Measurements from ENCODE around the gene CELSR1. TPM values are rescaled to one million over a fixed set of nuclear protein-coding genes. Genes with fewer than 3 reads are reported as not detected.

The CELSR1 gene
- total RNA-seq, 1 donor from 2014 or later = 5.1 TPM

DNA sequence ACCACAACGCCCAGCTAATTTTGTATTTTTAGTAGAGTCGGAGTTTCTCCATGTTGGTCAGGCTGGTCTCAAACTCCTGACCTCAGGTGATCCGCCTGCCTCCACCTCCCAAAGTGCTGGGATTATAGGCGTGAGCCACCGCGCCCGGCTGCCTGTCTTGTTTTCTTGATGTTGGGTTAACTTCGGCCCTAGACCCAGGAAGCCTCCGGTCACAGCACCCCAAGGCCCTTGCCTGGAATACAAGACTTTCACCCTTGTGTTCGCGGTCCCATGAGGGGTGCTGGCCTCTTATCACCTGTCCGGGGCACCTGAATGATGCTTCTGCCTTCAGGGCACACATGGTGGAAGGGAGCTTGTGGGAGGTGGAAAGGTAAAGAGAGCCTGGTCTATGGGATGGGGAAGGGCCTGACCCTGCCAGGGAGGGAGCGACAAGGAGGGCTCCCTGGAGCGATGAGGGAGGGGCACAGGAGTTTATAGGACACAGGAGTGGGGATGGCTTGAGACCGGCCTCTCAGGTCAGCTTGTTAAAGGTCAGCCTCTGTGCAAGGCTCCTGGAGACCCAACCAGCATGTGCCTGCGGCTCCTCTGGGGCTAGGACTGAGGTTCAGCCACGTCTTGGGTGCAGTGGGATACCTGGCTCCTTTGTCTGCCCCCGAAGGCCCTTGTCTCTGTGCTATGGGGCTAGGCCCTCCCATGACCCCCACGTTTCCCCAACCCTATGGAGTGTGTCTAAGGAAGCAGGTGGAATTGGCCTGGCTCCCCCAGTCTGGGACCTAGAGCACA is 48.1 kb upstream of the CELSR1 start:
- Mint-ChIP-seq H3K9me3 (no peaks in the 10 kb centered on the region), H3K27ac (ENCODE audit: unreplicated experiment) (no peak overlapping the region), H3K4me3 (no peak overlapping the region), H3K27me3 (ENCODE audit: low read depth) (peaks cover 27% of the 10 kb centered on the region), H3K4me1 (peaks cover 6% of the 10 kb centered on the region), H3K36me3 (ENCODE audit: low read depth) (no peaks in the 10 kb centered on the region)
- no peak for TF ChIP-seq CTCF (conservative IDR thresholded peaks at IDR 0.05)
- DNase-seq (ENCODE audit: low read depth, low spot score) = no peak

GRCh38 chr22:46584081-46584921 is 46.9 kb upstream of the CELSR1 start:
- H3K9me3 Mint-ChIP-seq = no peaks in the 10 kb centered on the region
- H3K4me1 Mint-ChIP-seq = peaks cover 16% of the 10 kb centered on the region
- DNase-seq (ENCODE audit: low read depth, low spot score) = no peak
- H3K4me3 Mint-ChIP-seq = no peak overlapping the region
- H3K36me3 Mint-ChIP-seq (ENCODE audit: low read depth) = no peaks in the 10 kb centered on the region
- H3K27me3 Mint-ChIP-seq (ENCODE audit: low read depth) = peaks cover 27% of the 10 kb centered on the region
- no peak overlapping the region for H3K27ac Mint-ChIP-seq (ENCODE audit: unreplicated experiment)
- TF ChIP-seq CTCF (conservative IDR thresholded peaks at IDR 0.05) = no peak

- H3K27me3 Mint-ChIP-seq (ENCODE audit: low read depth) = peaks cover 31% of the 10 kb centered on the region
- no peak overlapping the region for H3K27ac Mint-ChIP-seq (ENCODE audit: unreplicated experiment)
- no peaks in the 10 kb centered on the region for H3K36me3 Mint-ChIP-seq (ENCODE audit: low read depth)
- no peak for DNase-seq (ENCODE audit: low read depth, low spot score)
- no peaks in the 10 kb centered on the region for H3K9me3 Mint-ChIP-seq
- no peak overlapping the region for H3K4me3 Mint-ChIP-seq
- TF ChIP-seq CTCF (conservative IDR thresholded peaks at IDR 0.05) = no peak
- H3K4me1 Mint-ChIP-seq = peaks cover 23% of the 10 kb centered on the region
Measured at GRCh38 chr22:46583571-46583970, 46.2 kb upstream of the CELSR1 start.

GRCh38 chr22:46582281-46582933 is 45.0 kb upstream of the CELSR1 start:
- Mint-ChIP-seq H3K9me3 (no peaks in the 10 kb centered on the region), H3K4me1 (peaks cover 29% of the 10 kb centered on the region), H3K27ac (ENCODE audit: unreplicated experiment) (no peak overlapping the region), H3K4me3 (peak overlapping the region; percentile 38), H3K27me3 (ENCODE audit: low read depth) (peaks cover 31% of the 10 kb centered on the region), H3K36me3 (ENCODE audit: low read depth) (no peaks in the 10 kb centered on the region)
- no peak for TF ChIP-seq CTCF (conservative IDR thresholded peaks at IDR 0.05)
- DNase-seq (ENCODE audit: low read depth, low spot score) = no peak

DNA sequence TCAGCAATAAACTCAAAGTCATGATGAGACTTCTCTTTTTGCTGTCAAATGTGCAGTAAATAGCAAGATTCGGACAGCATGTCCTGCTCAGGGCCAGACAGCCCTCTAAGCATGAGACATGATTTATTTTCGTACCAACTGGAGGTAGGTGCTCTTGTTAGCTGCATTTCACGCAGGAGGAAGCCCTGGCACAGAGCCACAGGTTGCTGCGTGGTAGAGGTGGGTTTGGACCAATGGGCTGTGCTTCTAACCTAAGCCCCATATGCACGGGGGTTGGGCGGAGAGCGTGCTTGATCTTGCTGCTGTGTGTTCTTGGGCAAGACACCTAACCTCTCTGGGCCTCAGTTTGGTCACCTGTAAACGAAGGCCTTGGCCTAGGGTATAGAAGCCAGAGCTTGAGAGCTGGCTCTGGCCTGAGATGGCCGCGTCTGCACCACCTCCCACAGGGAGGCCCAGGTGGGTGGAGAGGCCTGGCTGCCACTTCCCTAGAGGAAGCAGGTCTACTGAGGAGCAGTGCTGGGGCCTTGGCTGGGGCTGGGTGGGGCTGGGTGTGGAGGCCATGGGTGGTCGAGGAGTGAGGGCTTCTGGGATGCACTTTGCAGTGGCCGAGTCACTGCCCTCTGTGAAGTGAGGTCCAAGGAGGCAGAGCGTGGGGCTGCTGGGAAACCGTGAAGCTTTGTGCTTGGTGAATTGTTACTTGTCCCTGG is 44.3 kb upstream of the CELSR1 start:
- Mint-ChIP-seq H3K27me3 (ENCODE audit: low read depth) (peaks cover 31% of the 10 kb centered on the region), H3K27ac (ENCODE audit: unreplicated experiment) (no peak overlapping the region), H3K9me3 (no peaks in the 10 kb centered on the region), H3K36me3 (ENCODE audit: low read depth) (no peaks in the 10 kb centered on the region), H3K4me3 (peak overlapping the region; percentile 13), H3K4me1 (peaks cover 29% of the 10 kb centered on the region)
- no peak for TF ChIP-seq CTCF (conservative IDR thresholded peaks at IDR 0.05)
- no peak for DNase-seq (ENCODE audit: low read depth, low spot score)

All from neural crest cell (in vitro differentiated cells).